ENCODE data around the gene MIEF1. TPM values are rescaled to one million over a fixed set of nuclear protein-coding genes. Genes with fewer than 3 reads are reported as not detected.
A peak's percentile ranks its signal among the peaks of the same experiment; 100 is the strongest.

MIEF1 gene
- total RNA-seq, 1 donor from 2014 or later, result 23.0 TPM

GRCh38 chr22:39559456-39560105 is 57.5 kb downstream of the MIEF1 start:
- no peak for DNase-seq (ENCODE audit: low spot score)

GRCh38 chr22:39560127-39560526 is 58.0 kb downstream of the MIEF1 start:
- no peak overlapping the region for H3K4me3 Mint-ChIP-seq (ENCODE audit: unreplicated experiment)
- peaks cover 8% of the 10 kb centered on the region for H3K4me1 Mint-ChIP-seq (ENCODE audit: low read depth)
- DNase-seq (ENCODE audit: low spot score), result no peak
- H3K9me3 Mint-ChIP-seq (ENCODE audit: low read depth), result no peaks in the 10 kb centered on the region
- TF ChIP-seq CTCF (IDR thresholded peaks at IDR 0.05), result no peak
- H3K27me3 Mint-ChIP-seq (ENCODE audit: low read depth), result peaks cover 34% of the 10 kb centered on the region
- H3K27ac Mint-ChIP-seq (ENCODE audit: unreplicated experiment), result no peak overlapping the region
- H3K36me3 Mint-ChIP-seq (ENCODE audit: low read depth), result no peaks in the 10 kb centered on the region

More at GRCh38 chr22:39559456-39560105, 57.5 kb downstream of the MIEF1 start:
- H3K27ac Mint-ChIP-seq (ENCODE audit: unreplicated experiment), result no peak overlapping the region
- peak; percentile 74 for TF ChIP-seq CTCF (IDR thresholded peaks at IDR 0.05)
- H3K36me3 Mint-ChIP-seq (ENCODE audit: low read depth), result no peaks in the 10 kb centered on the region
- H3K4me1 Mint-ChIP-seq (ENCODE audit: low read depth), result peaks cover 8% of the 10 kb centered on the region
- H3K9me3 Mint-ChIP-seq (ENCODE audit: low read depth), result no peaks in the 10 kb centered on the region
- no peak overlapping the region for H3K4me3 Mint-ChIP-seq (ENCODE audit: unreplicated experiment)
- H3K27me3 Mint-ChIP-seq (ENCODE audit: low read depth), result peaks cover 34% of the 10 kb centered on the region

GRCh38 chr22:39562839-39563489 is 60.9 kb downstream of the MIEF1 start:
- no peak for TF ChIP-seq CTCF (IDR thresholded peaks at IDR 0.05)
- Mint-ChIP-seq H3K36me3 (ENCODE audit: low read depth) (no peaks in the 10 kb centered on the region), H3K9me3 (ENCODE audit: low read depth) (peaks cover 5% of the 10 kb centered on the region), H3K4me3 (ENCODE audit: unreplicated experiment) (no peak overlapping the region), H3K27ac (ENCODE audit: unreplicated experiment) (no peak overlapping the region), H3K4me1 (ENCODE audit: low read depth) (peaks cover 5% of the 10 kb centered on the region), H3K27me3 (ENCODE audit: low read depth) (peaks cover 14% of the 10 kb centered on the region)
- DNase-seq (ENCODE audit: low spot score), result no peak

GRCh38 chr22:39563571-39564428 is 61.7 kb downstream of the MIEF1 start:
- peaks cover 10% of the 10 kb centered on the region for H3K27me3 Mint-ChIP-seq (ENCODE audit: low read depth)
- TF ChIP-seq CTCF (IDR thresholded peaks at IDR 0.05), result no peak
- no peak for DNase-seq (ENCODE audit: low spot score)
- H3K4me1 Mint-ChIP-seq (ENCODE audit: low read depth), result no peaks in the 10 kb centered on the region
- H3K36me3 Mint-ChIP-seq (ENCODE audit: low read depth), result no peaks in the 10 kb centered on the region
- no peak overlapping the region for H3K27ac Mint-ChIP-seq (ENCODE audit: unreplicated experiment)
- H3K9me3 Mint-ChIP-seq (ENCODE audit: low read depth), result peaks cover 5% of the 10 kb centered on the region
- H3K4me3 Mint-ChIP-seq (ENCODE audit: unreplicated experiment), result no peak overlapping the region

GRCh38 chr22:39565414-39565944 is 63.4 kb downstream of the MIEF1 start:
- Mint-ChIP-seq H3K4me1 (ENCODE audit: low read depth) (no peaks in the 10 kb centered on the region), H3K9me3 (ENCODE audit: low read depth) (peaks cover 5% of the 10 kb centered on the region), H3K27ac (ENCODE audit: unreplicated experiment) (no peak overlapping the region), H3K4me3 (ENCODE audit: unreplicated experiment) (no peak overlapping the region), H3K36me3 (ENCODE audit: low read depth) (no peaks in the 10 kb centered on the region), H3K27me3 (ENCODE audit: low read depth) (peaks cover 7% of the 10 kb centered on the region)
- TF ChIP-seq CTCF (IDR thresholded peaks at IDR 0.05), result no peak
- DNase-seq (ENCODE audit: low spot score), result no peak
